GM19193 (cell line): ENCODE data around the gene RAB6A.

Experiments
- POLR2A ChIP-seq: IDR thresholded peaks from 4 replicates; pipeline ENCODE4 v1.6.1; 2011; ENCODE audit not compliant: insufficient read depth, insufficient read length; ENCODE audit errors: extremely low read depth

Gene RAB6A

GRCh38 chr11:73749118-73749517 is 11.8 kb downstream of the RAB6A start:
- no peak for TF ChIP-seq POLR2A

- no peak for TF ChIP-seq POLR2A
Measured at GRCh38 chr11:73748300-73748699, 12.6 kb downstream of the RAB6A start.

- TF ChIP-seq POLR2A = no peak
Measured at GRCh38 chr11:73747762-73748161, 13.1 kb downstream of the RAB6A start.

- no peak for TF ChIP-seq POLR2A
Measured at GRCh38 chr11:73746701-73747100, 14.2 kb downstream of the RAB6A start.

GRCh38 chr11:73743045-73743444 is 17.8 kb downstream of the RAB6A start:
- no peak for TF ChIP-seq POLR2A

- TF ChIP-seq POLR2A = no peak
Measured at GRCh38 chr11:73734993-73735392, 25.9 kb downstream of the RAB6A start.

- TF ChIP-seq POLR2A = no peak
Measured at GRCh38 chr11:73729594-73730206, 31.2 kb downstream of the RAB6A start.

GRCh38 chr11:73728000-73728399 is 32.9 kb downstream of the RAB6A start:
- no peak for TF ChIP-seq POLR2A

GRCh38 chr11:73726825-73727224 is 34.0 kb downstream of the RAB6A start:
- no peak for TF ChIP-seq POLR2A

GRCh38 chr11:73717136-73717535 is 43.7 kb downstream of the RAB6A start:
- no peak for TF ChIP-seq POLR2A

GRCh38 chr11:73716153-73717056 is 44.5 kb downstream of the RAB6A start:
- no peak for TF ChIP-seq POLR2A

- no peak for TF ChIP-seq POLR2A
Measured at GRCh38 chr11:73715541-73715940, 45.3 kb downstream of the RAB6A start.

- no peak for TF ChIP-seq POLR2A
Measured at GRCh38 chr11:73710964-73711363, 49.9 kb downstream of the RAB6A start.

GRCh38 chr11:73705053-73705452 is 55.8 kb downstream of the RAB6A start:
- TF ChIP-seq POLR2A = no peak

- TF ChIP-seq POLR2A = no peak
Measured at GRCh38 chr11:73693899-73694525, 66.9 kb downstream of the RAB6A start.

- TF ChIP-seq POLR2A = no peak
Measured at GRCh38 chr11:73680687-73681086, 80.2 kb downstream of the RAB6A start.
